Skeletal muscle tissue (tissue), 2 donors: Measurements from ENCODE around the gene L3MBTL2. TPM values are rescaled to one million over a fixed set of nuclear protein-coding genes. Genes with fewer than 3 reads are reported as not detected.

Experiments
- small RNA-seq: library from RNA; depleted of rRNA; stranded (forward); fragments of <200 nt; gene quantifications from one replicate; pipeline ENCODE3, GENCODE V24; 2014
- total RNA-seq: library from RNA; depleted of rRNA; stranded (reverse); fragments of >200 nt; gene quantifications from one replicate; pipeline ENCODE4 v1.2.3, GENCODE V29; 2014

L3MBTL2 gene
- total RNA-seq, 1 donor from 2014 or later: 9.4 TPM

Small RNA genes within 50 kb of the gene (small RNA-seq; reads per million reads assigned to genes)
- not detected for gene MIR6889
- gene RNU6-375P: not detected

Other genes with a start within 250 kb of the L3MBTL2 start
- gene EP300, start 112.7 kb upstream of the L3MBTL2 start, total RNA-seq: 57.9 TPM
- gene CHADL, start 35.6 kb downstream of the L3MBTL2 start, total RNA-seq: 2.1 TPM
- gene RANGAP1, start 80.9 kb downstream of the L3MBTL2 start, total RNA-seq: 10.4 TPM
- 20.4 TPM for gene ZC3H7B, start 96.2 kb downstream of the L3MBTL2 start, total RNA-seq
- 12.5 TPM for gene TEF, start 176.6 kb downstream of the L3MBTL2 start, total RNA-seq
- 15.1 TPM for gene TOB2, start 241.5 kb downstream of the L3MBTL2 start, total RNA-seq